Glomerular endothelial cell (primary cell): ENCODE results near the gene DDAH2. TPM values are rescaled to one million over a fixed set of nuclear protein-coding genes. Genes with fewer than 3 reads are reported as not detected.

Experiments used
- DNase-seq: peaks from one replicate; pipeline ENCODE4 v3.0.0-alpha.2; 2011; ENCODE audit warnings: low read depth, low spot score; ENCODE audit errors: extremely low read depth
- total RNA-seq: library from RNA; depleted of rRNA; stranded (reverse); fragments of >200 nt; gene quantifications from 2 replicates; pipeline ENCODE4 v1.2.3, GENCODE V29; 2015

DDAH2 gene
- total RNA-seq, 1 donor from 2014 or later, result 138 TPM

DNA sequence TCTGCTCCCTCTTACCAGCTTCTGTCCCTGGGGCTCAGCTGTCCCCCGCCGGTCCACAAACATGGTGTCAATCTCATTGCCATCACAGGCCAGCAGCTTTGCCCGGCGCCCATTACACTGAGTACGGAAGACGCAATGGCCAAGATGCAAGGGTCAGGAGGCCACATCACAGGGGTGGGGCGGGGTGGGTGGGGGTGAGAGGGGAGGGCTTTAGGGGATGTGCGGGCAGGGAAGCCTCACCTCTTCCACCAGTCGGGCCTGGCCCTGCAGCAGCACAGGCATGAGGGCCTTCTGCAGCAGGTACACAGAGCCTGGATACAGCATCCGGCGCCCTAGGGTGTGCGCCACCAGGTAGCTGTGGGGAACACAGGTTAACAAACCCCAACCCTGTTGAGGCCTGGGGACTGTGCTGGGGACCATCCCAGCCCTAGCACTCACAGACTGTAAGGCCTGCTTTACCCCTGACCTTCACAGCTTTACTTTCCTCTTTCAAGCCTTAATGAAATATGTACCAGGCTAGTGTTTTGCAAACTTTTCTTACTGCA lies 37.5 kb downstream of the DDAH2 start:
- no peak for DNase-seq

GRCh38 chr6:31691078-31691463 lies 38.0 kb downstream of the DDAH2 start:
- DNase-seq, result no peak

DNA sequence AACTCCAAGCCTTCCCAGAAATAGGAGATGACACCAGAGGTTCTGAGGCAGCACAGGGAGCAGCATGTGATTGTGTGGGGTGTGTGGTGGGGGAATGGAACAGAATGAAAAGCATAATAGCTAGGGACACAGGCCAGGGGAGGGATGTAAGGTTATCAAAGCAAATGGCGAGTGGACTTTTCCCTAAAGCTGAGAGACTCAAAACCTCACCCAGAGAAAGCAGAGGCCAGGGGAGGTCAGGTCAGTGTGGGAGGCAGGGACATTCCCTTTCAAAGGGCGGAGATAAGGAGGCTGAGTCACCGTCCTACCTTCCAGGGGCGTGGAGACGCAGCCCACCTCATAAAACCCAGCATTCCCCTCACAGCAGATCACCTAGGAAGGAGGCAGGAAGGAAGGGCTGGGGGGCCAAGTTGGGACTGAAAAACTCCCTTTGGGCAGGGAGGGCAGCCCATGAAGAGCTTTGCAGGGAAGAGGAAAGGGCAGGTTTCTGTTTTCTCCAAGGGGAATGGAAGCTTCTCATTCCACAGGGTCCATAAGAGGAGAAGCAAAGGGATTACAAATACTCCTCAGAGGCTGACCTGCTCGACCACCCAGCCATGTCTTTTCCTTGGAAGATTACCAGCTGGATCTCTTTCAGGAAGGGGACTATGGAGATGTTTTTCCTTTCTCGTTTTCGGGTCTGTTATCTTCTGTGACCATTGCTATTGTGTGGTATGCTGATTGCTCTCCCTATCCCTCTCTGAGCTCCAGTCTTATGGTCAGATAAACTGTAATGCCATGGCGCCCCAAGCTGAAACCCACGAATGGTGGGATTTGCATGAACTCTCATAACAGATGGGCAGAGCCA lies 38.6 kb downstream of the DDAH2 start:
- DNase-seq, result no peak

DNA sequence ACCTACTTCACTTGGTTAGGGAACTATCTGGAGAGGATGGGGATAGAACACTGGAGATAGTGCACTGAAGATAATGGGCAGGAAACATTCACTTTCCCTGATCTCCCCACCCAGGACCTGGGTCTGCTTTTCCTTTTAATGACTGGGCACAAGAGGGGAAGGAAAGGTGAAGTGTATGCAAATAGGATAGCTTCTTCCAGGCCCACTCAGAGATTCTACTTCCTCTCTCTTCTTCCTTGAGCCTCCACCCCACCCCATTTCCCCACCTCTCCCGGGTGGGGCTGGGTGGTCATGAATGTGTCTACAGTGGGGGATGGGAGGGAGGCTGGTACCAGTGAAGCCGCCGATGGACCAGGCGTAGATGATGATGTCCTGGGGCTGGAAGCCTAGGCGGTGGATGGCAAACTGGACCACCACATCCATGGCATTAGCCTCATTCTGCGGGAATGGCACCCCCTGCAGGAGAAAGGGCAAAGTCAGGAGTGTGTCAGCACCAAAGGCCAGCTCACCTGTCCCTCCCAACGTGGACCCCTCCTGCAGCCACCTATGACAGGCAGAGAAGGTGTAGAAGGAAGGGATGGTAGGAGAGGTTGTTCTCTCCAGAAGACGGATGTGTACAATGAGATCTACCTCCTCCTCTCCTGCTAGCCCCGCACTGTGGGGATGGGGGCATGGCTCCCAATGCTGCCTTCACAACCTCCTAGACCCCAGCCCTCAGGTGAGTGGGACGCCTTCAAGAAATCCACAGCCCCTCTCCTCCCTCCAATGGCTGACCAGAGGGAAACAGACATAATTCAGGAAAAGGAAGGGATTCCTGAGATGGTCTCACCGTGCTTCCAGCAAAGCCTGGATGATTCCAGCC lies 39.6 kb downstream of the DDAH2 start:
- DNase-seq, result no peak

DNA sequence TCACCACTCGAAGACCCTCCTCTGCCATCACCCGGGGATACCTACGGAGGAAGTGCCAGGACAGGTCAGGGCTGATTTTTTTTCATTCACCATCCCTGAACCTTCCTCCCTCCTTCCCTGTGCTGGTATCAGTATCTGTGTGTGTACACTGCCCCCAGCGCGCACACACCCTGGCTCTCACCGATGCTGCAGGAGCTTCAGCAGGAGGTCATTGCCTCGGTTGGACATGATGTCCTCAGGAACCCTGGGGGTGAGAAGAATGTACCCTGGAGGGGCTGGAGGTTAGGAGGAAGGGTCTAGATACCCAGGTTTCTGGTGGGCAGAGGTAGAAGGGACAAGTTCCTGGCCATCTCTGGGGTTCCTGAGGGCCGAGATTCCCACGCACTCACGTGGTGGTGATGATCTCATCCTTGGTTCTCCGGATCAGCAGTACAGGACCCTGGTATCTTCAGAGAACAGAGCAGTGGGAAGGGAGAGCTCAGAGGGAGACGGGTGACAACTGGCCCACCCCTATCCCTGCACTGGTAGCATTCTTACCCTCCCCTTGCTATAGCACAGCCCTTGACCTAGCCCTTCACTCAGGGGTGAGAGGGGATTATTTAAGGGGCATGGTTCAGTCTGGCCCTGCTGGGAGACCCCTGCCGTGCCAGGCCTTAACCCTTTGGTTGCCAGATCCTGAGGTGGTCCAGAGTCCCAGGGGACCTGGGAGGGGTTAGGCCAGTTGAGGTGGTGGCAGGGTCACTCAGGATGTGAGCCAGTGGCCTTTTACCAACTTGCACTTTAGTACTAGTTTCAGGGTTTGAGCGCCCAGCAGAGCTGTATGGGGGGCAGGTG lies 41.0 kb downstream of the DDAH2 start:
- DNase-seq, result no peak

DNA sequence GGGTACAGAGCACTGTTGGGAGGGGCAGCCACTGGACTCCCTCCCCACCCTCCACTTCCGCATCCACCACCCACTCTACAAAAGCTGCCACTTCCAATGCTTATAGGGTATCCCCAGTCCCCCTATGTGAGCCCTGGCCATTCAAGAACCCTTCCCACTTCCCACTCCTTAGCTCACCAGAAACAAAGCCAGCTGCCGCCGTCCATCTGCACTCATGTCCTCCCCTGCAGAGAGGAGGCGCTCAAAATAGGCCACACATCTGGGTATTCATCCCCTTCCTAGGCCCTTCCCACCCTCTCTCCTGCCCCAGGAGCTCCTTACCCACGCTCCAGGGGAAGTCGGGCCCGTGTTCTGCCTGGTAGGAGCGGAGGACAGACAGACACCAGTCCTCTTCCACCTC lies 41.8 kb downstream of the DDAH2 start:
- no peak for DNase-seq

- DNase-seq, result no peak
Observed at GRCh38 chr6:31686483-31686882, 42.6 kb downstream of the DDAH2 start.

DNA sequence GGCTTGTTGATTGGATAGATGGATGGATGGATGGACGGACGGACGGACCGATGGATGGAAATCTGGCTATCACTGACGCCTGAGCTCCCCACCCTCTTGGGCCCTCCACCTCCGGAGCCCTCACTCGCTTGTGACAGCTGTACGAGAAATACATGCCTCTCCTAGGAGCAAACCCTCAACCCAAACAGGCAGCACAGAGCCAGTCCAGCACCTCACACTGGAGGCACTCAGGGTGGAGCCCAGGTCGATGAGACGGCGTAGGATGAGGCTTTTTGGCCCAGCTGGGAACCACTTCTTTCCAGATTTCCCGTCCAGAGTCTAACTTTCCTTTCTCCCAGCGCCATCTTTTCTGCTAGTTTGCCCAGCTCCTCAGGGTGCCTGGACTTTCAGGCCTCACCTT lies 45.5 kb downstream of the DDAH2 start:
- no peak for DNase-seq

DNA sequence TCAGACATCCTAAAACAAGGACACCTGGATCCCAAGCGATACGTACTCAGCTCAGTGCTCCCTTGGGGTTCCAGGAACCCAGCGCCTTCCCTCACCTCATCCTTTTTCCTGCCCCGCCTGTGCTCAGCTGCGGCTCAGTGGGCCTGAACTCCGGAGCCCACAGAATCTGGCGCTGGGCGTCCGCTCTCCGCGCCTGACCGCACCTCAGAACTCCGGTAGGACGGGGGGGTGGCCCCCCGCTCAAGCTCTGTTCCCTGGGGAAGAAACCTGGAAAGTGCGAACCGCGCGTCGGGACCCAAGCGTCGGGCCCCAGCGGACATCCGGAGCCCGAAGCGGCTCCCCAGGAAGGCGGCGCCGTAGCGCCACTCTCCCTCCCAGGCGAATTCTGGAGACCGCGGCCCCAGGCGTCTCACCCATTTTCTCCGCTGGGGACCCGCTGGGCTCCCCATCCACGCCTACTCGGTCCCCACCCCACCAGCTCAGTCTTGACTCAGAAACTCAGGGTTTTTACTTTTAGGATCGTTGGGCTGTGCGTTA lies 47.9 kb downstream of the DDAH2 start:
- DNase-seq, result no peak

DNA sequence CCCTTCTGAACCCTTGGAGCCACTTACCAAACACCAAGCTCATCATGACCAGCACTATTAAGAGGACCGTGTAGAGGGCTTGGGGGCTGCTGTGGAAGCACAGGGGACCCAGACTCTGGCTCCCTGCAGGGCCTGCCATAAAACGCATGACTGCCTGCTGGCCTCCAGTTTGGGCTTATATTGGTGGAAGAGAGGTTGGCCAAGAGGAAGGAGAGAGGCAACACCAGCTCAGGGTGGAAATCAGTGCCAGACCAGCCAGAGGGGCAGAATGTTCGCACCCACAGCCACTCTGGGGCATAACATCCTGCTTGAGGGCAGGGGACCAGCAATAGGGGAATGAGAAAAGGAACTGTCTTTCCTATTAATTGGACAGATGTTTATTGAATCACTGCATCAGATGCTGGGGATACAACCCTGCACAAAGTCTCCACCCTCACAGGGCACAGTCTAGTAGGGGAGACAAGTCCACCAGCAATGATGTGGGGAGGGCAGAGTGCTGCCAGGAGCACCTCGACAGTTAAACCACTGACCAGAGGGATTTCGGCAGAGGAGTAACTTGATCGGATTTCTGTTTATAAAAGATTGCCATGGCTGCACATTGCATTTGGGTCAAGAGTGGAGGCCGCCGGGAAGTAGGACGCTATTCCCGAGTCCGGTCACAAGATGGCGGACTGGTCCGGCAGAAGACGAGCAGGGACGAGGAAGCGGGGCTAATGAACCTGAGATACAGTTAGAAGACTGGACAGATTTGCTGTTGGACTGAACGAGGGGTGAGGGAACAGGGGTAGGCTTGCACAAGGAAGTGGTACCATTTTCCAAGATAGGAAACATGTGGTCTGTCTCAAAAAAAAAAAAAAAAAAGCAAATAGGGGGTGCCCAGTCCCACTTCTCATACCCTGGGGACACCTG lies 48.6 kb downstream of the DDAH2 start, which contains the start of gene LY6G5C:
Gene LY6G5C, minus strand, starts transcription at position 842 of the 909 bp plus-strand sequence. Its CDS starts 694 bp downstream, at position 148.
- DNase-seq, result no peak

GRCh38 chr6:31677955-31678354 lies 51.1 kb downstream of the DDAH2 start:
- DNase-seq, result no peak

Other genes starting within 250 kb of the DDAH2 start
- 14.5 and 19.1 TPM in 2 replicates for gene MICB, start 231.2 kb downstream of the DDAH2 start, total RNA-seq
- not detected in 2 replicates for gene MCCD1, start 200.3 kb downstream of the DDAH2 start, total RNA-seq
- gene DDX39B, start 187.3 kb downstream of the DDAH2 start, total RNA-seq, result 230 and 249 TPM in 2 replicates
- 0.18 and 1.2 TPM in 2 replicates for gene ATP6V1G2, start 182.7 kb downstream of the DDAH2 start, total RNA-seq
- 20.6 and 27.7 TPM in 2 replicates for gene NFKBIL1, start 181.7 kb downstream of the DDAH2 start, total RNA-seq
- 0.53 TPM in 1 of 2 replicates, not detected in the other for gene LTA, start 157.0 kb downstream of the DDAH2 start, total RNA-seq
- gene TNF, start 153.7 kb downstream of the DDAH2 start, total RNA-seq, result 0.88 and 4.4 TPM in 2 replicates
- gene LTB, start 146.9 kb downstream of the DDAH2 start, total RNA-seq, result 16.5 and 41.8 TPM in 2 replicates
- gene LST1, start 143.0 kb downstream of the DDAH2 start, total RNA-seq, result 0.87 and 0.99 TPM in 2 replicates
- gene NCR3, start 136.3 kb downstream of the DDAH2 start, total RNA-seq, result not detected in 2 replicates
- gene AIF1, start 114.1 kb downstream of the DDAH2 start, total RNA-seq, result not detected in 2 replicates
- 125 and 166 TPM in 2 replicates for gene PRRC2A, start 108.6 kb downstream of the DDAH2 start, total RNA-seq
- gene BAG6, start 76.6 kb downstream of the DDAH2 start, total RNA-seq, result 259 and 375 TPM in 2 replicates
- not detected in 2 replicates for gene APOM, start 73.4 kb downstream of the DDAH2 start, total RNA-seq
- gene C6orf47, start 68.5 kb downstream of the DDAH2 start, total RNA-seq, result 19.1 and 19.6 TPM in 2 replicates
- gene GPANK1, start 64.3 kb downstream of the DDAH2 start, total RNA-seq, result 13.0 and 14.5 TPM in 2 replicates
- gene CSNK2B, start 63.2 kb downstream of the DDAH2 start, total RNA-seq, result 292 and 314 TPM in 2 replicates
- 2.6 and 7.9 TPM in 2 replicates for gene LY6G5B, start 59.3 kb downstream of the DDAH2 start, total RNA-seq
- 3.7 and 4.1 TPM in 2 replicates for gene LY6G5C, start 48.2 kb downstream of the DDAH2 start, total RNA-seq
- 35.7 and 49.2 TPM in 2 replicates for gene ABHD16A, start 26.0 kb downstream of the DDAH2 start, total RNA-seq
- not detected in 2 replicates for gene LY6G6F, start 22.4 kb downstream of the DDAH2 start, total RNA-seq
- gene LY6G6D, start 14.0 kb downstream of the DDAH2 start, total RNA-seq, result not detected in 2 replicates
- not detected in 2 replicates for gene LY6G6C, start 7.6 kb downstream of the DDAH2 start, total RNA-seq
- not detected in 2 replicates for gene MPIG6B, start 5.9 kb downstream of the DDAH2 start, total RNA-seq
- gene CLIC1, start 7.2 kb upstream of the DDAH2 start, total RNA-seq, result 541 and 655 TPM in 2 replicates
- 3.7 and 18.7 TPM in 2 replicates for gene MSH5, start 10.7 kb upstream of the DDAH2 start, total RNA-seq
- 3.3 and 3.9 TPM in 2 replicates for gene SAPCD1, start 33.4 kb upstream of the DDAH2 start, total RNA-seq
- gene VWA7, start 48.0 kb upstream of the DDAH2 start, total RNA-seq, result 0.34 and 0.58 TPM in 2 replicates
- gene VARS1, start 66.5 kb upstream of the DDAH2 start, total RNA-seq, result 90.9 and 105 TPM in 2 replicates
- gene LSM2, start 77.7 kb upstream of the DDAH2 start, total RNA-seq, result 45.3 and 74.3 TPM in 2 replicates
- 0.44 and 0.53 TPM in 2 replicates for gene HSPA1L, start 86.0 kb upstream of the DDAH2 start, total RNA-seq
- gene HSPA1A, start 86.2 kb upstream of the DDAH2 start, total RNA-seq, result 140 and 161 TPM in 2 replicates
- gene HSPA1B, start 98.4 kb upstream of the DDAH2 start, total RNA-seq, result 76.3 and 95.3 TPM in 2 replicates
- 82.6 and 83.5 TPM in 2 replicates for gene NEU1, start 133.5 kb upstream of the DDAH2 start, total RNA-seq
- gene SLC44A4, start 149.7 kb upstream of the DDAH2 start, total RNA-seq, result 0.05 and 1.7 TPM in 2 replicates
- gene EHMT2, start 168.4 kb upstream of the DDAH2 start, total RNA-seq, result 39.0 and 46.4 TPM in 2 replicates
- 1.7 TPM in 2 replicates for gene ZBTB12, start 172.8 kb upstream of the DDAH2 start, total RNA-seq
- gene C2, start 198.4 kb upstream of the DDAH2 start, total RNA-seq, result not detected in 2 replicates
- gene CFB, start 216.8 kb upstream of the DDAH2 start, total RNA-seq, result 0.53 and 2.3 TPM in 2 replicates
- 101 and 117 TPM in 2 replicates for gene NELFE, start 229.7 kb upstream of the DDAH2 start, total RNA-seq
- gene SKIC2, start 229.9 kb upstream of the DDAH2 start, total RNA-seq, result 42.1 and 46.3 TPM in 2 replicates
- 16.6 and 17.3 TPM in 2 replicates for gene DXO, start 242.8 kb upstream of the DDAH2 start, total RNA-seq